Glomerular endothelial cell (primary cell): ENCODE results near the gene CERS1. TPM values are rescaled to one million over a fixed set of nuclear protein-coding genes. Genes with fewer than 3 reads are reported as not detected.

Source experiments
- DNase-seq: peaks from one replicate; pipeline ENCODE4 v3.0.0-alpha.2; 2011; ENCODE audit warnings: low read depth, low spot score; ENCODE audit errors: extremely low read depth
- total RNA-seq: library from RNA; depleted of rRNA; stranded (reverse); fragments of >200 nt; gene quantifications from 2 replicates; pipeline ENCODE4 v1.2.3, GENCODE V29; 2015

The CERS1 gene
- total RNA-seq, 1 donor from 2014 or later: 12.3 TPM

DNA sequence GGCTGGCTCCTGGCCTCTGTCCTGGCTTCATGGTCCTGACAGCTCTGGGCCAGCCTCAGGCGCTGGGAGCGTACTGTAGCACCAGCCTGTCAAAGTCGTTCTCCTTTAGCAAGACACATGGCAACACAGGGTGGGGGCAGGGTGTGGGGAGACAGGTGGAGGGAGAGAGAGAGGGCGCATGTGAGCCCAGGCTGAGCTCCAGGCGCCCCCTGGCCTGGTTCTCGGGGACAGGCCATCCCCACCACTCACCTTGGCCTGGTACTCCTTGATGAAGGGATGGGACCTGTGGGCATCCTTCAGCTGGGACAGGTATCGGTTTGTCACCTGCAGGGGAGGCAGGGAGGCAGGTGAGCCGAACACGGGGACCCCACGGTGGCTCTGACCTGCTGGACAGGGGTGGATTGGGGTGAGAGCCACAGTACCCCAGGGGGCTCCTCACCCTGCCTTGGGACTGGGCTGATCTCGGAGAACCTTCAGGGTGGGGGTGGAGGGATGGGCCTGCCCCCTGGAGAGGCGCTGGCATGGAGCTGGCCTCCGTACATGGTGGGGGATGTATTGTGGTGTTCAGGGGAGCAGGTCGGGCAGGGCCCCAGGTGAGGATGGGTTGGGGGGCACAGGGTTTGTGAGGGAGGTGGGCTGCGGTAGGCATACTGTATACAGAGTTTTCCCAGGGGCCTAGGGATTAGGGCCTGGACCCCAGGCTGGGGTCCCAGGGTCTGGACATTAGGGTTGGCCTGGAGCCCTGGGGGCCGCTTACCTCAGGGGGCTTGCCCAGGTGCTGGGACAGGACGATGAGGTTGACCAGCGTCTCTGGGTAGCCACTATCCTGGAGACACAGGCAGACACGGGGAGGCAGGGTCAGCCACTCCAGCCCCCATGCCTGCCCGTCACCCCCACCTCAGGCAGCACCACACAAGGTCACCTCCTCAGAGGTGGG is 3.9 kb upstream of the CERS1 start:
- no peak for DNase-seq

DNA sequence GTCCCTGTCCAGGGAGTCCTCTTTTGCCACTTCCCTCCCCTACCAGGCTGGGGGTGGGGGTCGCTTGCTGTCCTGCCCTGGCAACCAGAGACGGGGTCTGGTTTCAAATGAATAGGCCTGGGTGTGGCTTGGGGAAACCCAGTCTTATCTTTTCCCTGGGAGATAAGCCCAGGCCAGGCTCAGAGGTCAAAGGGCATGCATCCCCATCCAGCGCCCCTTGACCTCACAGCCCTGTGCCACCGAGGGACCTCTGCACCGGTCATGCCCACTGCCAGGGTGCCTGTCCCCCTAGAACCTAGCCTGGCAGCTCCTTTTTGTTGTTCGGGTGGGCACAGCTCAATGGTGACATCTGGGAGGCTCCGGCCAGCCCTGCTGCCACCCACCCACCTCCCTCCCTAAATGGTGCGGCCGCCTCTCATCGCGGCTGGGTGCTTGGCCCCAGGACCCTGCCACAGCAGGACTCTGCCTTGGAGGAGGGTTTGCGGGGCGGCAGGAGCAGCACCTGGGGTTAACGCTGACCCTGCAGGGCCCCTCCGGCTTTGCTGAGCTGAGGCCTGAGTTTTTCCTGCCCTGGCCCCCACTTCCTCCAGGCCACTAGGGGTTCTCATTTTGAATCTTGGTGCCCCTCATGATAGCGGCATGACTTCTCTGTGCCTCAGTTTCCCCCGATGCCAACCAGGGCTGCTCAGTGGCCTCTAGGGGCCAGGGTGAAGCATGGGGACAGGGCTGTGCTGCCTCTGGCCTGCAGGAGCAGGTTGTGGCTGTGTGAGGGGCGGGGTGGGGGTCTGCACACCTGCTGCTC is 2.9 kb upstream of the CERS1 start:
- no peak for DNase-seq

DNA sequence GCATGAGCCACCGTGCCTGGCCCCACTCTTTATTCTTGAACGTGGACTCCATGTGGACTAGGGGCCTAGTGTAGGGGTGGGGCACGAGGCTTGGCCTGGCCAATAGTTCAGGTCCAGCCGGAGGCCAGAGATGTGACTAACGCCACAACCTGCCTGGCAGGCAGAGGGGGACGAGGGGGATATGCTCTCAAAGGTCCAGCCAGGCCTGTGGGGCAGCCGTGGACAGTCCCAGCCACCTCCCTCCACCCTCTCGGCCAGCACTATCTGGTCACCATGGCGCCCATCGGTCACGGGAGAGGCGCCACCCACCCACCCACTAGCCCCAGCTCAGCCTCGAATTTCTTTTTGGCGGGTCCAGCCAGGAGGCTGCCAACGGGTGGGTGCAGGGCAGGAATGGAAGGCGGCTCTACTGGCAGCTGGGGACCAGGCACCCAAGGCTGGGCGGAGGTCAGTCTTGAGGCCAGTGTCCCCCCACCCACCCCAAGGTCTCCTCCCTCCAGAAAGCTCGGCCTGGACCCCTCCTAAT is 2.2 kb upstream of the CERS1 start:
- no peak for DNase-seq

DNA sequence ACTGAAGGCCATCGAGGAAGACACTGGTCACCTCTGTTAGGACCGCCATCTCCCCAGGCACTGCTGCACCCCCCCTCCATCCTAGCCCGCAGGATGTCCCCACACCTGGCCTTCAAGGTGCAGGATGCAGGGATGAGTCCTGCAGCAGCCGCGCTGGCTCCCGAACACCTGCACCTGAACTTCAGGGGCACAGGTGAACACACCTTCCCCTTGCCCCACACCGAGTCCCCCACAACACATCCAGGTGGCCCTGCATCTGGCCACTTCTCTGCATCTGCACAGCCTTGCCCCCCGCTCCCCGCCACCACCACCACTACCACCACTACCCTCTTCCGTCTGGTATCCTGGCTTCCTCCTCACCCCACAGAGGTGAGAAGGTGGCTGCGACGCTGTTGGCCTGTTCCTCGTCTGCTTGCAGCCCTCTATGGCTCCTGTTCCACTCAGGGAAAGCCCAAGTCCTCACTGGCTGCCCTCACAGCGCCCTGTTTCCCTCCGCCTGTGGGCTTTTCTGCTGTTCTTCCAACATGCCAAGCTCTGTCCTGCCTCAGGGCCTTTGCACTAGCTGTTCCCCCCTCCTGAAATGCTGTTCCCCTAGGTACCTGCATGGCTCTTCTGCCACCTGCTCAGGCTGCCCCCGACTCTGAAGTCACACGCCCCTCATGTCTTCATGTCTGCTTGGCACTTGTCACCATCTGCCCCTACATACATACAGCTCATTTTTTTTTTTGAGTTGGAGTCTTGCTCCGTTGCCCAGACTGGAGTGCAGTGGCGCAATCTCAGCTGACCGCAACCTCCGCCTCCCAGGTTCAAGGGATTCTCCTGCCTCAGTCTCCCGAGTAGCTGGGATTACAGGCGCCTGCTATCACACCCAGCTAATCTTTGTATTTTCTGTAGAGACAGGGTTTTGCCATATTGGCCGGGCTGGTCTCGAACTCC is 1.4 kb upstream of the CERS1 start:
- DNase-seq: no peak

DNA sequence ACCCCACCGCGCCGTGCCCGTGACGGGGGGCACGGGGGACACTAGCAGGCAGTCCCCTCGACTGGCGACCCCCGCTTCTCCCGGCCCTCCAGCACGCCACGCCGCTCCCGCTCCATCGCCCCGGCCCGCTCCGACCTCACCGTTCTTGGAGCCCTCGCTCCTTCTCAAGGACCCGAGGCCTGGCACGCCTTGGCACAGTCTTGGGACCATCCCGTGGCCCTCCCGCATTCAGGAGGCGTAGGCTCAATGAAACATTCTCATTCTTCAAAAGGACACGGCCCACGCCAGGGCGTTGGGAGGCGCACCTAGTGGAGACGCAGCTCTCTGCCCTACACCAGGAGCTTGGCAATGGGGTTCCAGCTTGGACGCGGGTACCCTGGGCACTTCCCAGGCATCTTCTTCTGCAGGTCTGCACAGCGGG is 473 bp upstream of the CERS1 start:
- no peak for DNase-seq

DNA sequence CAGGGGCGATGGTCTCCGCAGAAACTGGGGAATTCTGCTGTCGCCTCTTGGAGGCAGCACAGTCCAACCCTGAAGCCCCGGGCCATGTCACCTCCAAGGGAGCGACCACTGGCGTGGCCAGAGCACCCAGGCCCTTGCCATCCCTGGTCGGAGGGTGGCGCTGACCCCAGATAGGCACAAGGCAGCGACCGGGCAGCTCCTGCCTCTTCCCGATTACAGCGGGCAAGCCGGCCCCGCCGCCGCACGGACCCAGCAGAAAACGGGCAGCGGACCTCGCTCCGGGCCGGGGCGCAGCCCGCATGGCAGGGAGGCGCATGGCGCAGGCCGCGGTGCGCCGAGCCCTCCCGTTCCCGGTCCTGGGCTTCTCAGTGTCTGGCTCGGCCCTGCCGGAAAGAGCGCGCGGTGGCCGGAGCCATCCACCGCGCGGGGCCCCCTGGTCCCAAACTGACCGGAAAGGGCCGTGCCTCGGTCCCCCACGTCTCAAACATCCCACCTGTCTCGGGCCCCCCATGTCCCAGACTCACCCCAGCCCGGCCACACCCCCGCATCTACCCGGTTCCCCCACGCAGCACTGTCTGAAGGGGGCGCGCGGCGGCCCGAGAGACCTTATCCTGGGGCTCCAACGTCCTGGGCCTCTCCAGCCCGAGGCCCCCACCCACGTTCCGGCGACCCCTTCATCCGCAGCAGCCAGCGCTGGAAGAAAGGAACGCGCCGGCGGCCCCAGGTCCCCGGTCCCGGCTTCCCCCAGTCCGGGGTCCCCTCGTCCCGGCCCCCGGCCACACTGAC is 727 bp downstream of the CERS1 start:
- DNase-seq: no peak

DNA sequence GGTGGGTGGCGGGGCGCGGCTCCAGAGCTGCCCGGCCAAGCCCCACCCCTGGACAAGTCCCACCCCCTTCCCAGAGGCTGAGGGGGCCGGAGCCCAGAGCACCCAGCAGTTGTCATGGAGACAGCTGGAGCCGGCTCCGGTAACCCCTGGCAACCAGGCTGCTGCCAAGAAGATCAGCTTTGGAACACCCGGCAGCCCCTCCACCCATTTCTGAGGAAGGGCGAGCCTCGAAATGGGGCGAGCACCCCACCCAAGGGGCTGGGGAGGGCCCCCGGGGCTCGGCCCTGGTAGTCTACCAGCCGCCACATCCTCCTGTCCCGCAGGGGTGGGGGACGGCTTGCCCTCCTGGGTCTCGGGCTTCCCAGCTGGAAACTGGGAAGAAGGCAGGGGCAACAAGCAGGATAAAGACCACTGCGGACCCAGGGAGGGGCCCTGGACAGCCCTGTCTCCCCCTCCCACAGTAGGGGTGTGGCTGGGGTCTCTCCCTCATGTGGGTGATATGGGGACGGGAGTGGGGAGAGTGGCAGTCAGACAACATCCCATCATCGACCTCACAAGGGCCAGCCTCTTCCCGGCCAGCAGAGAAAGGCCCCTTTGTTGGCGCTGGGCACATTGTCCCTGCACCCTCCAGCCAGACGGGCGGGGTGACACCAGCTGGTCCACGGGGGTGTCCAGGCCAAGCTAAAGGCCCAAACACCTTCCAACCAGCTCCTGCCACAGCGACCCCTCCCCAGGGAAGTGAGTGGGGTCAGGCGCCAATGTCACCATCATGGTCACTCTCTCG is 1.5 kb downstream of the CERS1 start:
- DNase-seq: no peak

DNA sequence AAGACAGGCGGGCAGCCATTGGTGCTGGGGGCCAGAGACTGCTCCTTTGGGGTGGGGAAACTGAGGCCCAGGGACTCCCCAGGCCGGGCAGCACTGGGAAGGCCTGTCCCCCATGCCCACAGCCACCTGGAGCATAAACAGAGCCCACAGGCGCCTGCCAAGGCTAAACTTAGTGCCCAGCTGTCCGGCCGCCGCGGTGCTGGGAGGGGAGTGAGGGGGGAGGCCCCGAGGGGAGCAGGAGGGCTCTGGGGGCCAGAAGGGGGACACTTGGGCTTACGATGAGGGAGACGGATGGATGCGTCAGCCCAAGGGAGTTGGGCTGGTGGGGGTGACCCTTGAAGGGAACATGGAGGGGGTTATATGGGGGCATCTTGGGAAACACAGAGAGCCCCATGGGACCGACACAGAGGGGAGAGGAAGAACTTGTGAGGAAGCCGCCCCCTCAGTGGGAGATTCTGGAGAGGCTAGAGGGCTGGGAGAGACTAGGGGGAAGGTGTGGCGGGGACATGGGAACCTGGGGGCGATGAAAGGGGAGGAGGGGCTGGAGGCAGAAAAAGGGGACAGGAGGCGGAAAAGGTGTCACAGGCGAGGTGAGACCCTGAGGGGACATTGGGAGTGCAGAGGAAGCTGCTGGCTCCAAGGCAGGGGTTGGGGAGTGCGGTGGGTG is 2.2 kb downstream of the CERS1 start:
- DNase-seq: no peak

DNA sequence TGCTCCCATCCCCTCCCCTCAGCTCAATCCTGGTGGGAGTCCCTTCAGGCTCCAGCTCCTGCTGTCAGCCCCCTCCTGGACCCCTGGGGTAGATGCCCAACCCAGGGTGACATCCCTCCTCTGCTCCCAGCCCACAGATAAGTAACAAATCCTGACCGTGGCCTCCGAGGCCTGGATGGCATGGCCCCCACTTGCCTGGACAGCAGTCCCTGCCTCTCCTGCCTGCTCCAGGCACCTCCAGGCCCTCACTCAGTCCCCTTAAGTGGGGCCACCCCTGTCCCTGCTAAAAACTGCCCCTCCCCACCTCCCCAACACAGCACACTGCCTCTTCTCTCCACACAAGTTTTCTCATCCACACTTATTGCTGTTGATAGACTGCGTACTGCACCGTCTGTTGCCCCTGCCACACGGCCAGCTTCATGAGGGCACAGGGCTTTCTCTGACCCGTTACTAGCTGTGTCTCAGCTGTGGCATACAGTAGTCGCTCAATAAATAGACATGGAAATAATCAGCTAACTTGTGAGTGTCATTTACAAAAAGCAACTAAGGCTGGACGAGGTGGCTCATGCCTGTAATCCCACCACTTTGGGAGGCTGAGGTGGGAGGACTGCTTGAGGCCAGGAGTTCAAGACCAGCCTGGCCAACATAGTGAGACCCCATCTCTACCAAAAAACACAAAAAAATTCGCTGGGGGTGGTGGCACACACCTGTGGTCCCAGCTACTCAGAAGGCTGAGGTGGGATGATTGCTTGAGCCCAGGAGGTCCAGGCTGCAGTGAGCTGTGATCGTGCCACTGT is 5.8 kb downstream of the CERS1 start:
- DNase-seq: no peak

DNA sequence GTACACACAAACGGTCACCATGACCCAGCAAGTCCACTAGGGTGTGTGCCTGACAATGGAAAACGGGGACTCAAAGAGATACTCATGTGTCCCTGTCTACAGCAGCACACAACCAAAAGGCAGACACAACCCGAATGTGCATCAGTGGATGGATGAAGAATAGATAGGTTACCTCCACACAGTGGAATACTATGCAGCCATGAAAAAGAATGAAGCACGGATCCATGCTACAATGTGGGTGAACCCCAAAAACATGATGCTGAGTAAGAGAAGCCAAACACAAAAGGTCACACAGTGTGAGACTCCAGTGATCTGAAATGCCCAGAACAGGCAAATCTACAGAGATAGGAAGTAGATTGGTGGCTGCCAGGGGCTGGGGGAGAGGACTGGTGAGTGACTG is 9.0 kb downstream of the CERS1 start:
- no peak for DNase-seq

DNA sequence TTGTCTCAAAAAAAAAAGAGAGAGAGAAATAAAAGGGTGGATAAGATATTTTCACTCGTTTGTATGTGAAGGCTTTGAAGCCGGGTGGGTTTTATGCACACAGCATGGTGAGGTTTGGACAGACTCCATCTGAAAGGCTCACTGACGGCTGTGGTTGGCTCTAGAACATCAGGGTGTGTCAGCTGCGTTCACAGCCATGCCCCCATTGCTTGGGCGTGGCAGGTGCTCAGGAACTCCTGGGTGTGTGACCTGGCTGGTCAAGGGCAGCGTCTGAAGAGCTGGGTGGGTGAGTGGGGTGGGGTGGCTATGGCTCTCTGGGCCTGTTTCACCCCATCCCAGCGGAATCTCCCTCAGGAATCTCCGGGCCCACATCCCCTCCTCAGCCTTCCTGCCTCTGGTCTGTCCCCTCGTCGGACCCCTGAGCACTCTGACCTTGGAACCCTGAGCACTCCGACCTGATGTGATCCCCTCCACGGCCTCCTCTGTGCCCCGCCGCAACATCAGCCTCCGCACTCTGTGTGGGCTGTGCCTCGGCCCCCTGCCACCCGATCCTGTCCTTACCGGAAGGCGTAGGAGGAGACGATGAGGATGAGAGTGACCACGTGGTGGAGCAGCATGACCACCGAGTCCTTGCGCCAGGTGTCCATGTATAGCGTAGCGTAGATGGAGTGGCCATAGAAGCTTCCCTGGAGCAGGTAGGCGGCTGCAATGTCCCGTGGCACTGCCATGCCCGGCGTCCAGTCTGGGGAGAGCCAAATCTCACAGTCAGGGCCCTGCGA is 12.2 kb downstream of the CERS1 start:
- DNase-seq: no peak

DNA sequence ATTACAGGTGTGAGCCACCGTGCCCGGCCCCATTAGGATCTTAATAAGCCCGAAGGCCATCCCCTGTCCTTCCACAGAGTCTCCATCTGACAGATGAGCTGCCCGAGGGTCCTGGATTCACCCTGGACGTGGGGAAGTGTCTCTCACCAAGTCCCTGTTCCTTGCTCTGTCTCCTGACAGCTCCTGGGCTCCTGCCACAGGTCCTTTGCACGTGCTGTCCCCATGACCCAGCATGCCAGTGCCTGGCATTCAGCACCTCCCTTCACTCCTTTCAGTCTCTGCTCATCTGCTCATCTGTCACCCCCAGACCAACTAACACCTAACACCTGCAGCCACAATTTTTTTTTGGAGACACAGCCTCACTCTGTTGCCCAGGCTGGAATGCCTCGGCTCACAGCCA is 14.5 kb downstream of the CERS1 start:
- no peak for DNase-seq

DNA sequence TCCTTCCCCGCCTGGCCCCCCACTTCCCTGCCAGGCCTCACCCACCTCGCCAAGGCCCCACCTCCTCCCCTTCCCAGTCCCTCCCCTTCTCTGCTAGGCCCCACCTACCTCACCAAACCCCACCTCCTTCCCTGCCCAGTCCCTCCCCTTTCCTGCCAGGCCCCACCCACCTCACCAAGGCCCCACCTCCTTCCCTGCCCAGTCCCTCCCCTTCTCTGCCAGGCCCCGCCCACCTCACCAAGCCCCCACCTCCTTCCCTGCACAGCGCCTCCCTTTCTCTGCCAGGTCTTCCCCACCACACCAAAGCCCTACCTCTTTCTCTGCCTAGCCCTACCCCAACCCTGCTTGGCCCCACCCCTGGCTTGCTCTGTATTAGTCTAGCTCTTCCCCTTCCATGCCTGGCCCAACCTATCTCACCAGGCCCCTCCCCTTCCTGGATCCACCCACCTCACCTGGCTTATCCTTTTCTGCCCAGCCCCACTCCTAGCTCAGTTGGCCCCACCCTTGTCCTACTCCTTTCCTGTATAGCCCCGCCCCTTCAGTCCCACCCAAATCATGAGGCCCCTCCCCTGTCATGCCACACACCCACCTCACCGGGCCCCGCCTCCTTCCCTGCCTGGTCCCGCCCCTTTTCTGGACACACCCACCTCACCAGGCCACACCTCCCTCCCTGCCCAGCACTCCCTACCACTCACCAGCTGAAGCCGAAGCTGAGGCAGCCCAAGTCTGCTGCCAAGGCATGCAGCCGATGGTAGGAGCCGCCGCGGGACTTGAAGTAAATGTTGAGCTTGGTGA is 16.2 kb downstream of the CERS1 start:
- DNase-seq: no peak

DNA sequence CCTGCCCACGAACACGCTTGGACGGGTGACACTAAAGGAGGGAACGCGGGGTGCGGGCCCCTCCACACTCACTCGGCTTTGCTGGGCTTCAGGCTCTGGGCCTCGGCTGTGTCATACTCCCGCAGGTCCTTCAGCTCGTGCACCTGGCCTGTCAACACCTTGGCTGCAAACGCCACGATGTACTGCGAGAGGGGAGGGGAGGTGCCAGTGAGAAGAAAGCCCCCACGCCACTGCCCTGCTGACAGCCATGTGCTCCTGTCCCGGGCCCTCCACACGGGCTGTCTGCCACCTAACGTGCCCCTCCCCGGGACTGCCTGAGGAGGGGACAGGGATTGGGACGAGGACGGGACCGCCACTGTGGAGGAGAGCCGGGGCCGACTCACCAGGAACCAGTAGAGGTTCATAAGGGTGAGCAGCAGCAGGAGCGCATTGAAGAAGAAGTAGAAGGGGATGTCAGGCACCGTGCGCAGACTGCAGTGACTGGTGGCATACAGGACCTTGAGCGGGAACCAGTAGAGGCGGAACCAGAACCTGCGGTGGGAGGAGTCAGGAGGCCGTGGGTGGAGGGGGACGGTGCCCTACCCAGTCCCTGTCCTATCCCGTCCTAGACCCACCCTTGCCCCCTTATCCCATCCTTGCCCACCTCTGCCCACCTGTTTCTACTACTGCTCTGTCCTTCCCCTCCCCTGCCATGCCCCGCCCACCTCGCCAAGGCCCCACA is 16.9 kb downstream of the CERS1 start:
- no peak for DNase-seq

DNA sequence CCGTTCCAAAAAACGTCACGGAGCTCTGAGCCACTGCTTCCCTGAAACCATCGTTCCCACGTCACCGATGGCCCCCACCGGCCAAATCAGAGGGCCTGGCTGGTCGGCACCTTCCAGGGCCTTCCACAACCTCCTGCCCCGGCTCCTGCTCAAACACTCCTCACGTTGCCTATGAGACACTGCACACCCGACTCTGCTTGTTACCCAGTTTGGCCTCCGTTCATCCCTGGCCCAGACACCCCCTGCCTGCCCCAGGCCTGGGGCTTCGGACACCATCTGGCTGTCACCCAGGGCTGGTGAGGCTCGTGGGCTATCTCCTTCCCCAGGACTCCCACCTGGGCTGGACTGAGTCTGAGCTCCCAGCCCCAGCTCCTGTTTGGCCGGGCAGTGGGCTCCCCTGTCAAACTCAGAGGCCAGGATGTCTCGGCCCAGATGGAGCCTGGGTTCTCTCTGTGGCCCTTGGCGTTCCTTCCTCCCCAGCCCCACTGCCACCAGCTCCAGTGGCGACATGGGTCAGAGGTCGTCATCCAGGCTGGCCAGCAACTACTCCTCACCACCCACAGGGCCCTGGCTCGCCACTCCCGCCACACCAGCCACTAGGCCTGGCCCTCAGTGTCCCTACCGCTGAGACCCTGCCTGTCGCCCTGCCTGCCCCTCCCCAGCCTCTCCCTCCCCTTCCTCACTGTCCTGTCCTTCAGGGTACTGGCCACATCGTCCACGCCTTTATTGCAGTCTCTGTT is 17.7 kb downstream of the CERS1 start:
- no peak for DNase-seq
